A549 (cell line): Measurements from ENCODE around the gene C5orf24. TPM values are rescaled to one million over a fixed set of nuclear protein-coding genes. Genes with fewer than 3 reads are reported as not detected.

Experiments used
- ATAC-seq, 2 experiments: fragments of 200-7000 bp in 1 of 2; fragments of >200 bp in 1 of 2; cut with Nextera tagmentation in 1 of 2; cut with Tn5 transposase in 1 of 2; 3 replicates each; pipeline versions ENCODE4 v1.8.0 to v1.9.1; 2018 to 2020; ENCODE audit warnings: mild to moderate bottlenecking in 1 of 2, moderate library complexity in 1 of 2
- CTCF ChIA-PET: fragments of 300-600 bp; sonication (Branson Sonifier 250); formaldehyde crosslinking; extraction: SDS; loops from one replicate; lab custom pipeline; 2021; ENCODE audit warnings: antibody characterized with exemption, inconsistent platforms; lab: Yijun Ruan, JAX
- POLR2A ChIA-PET: fragments of 350-600 bp; formaldehyde crosslinking; extraction: SDS; loops from one replicate; lab custom pipeline; 2021; ENCODE audit warnings: antibody characterized with exemption, inconsistent platforms; lab: Yijun Ruan, JAX
- DNase-seq, 2 experiments: peaks; one replicate each; pipeline versions ENCODE4 v3.0.0 to v3.0.0-alpha.2; 2011 to 2016; ENCODE audit warnings: low read depth in 1 of 2, low spot score in 1 of 2
- FAIRE-seq: peaks from 2 replicates; lab custom pipeline; 2011; peaks lifted over from hg19 to GRCh38; lab: Jason Lieb, UNC
- H3K27ac ChIP-seq, 2 experiments: fragments of >200 bp; sonication (Bioruptor Twin); formaldehyde crosslinking; 3 replicates each; pipeline ENCODE4 v1.5.1; 2016 to 2017
- H3K4me1 ChIP-seq: fragments of >200 bp; sonication (Bioruptor Twin); formaldehyde crosslinking; 3 replicates; pipeline ENCODE4 v1.6.1; 2016
- H3K4me2 ChIP-seq: fragments of >200 bp; sonication (Bioruptor Twin); formaldehyde crosslinking; 3 replicates; pipeline ENCODE4 v1.6.1; 2016
- H3K4me3 ChIP-seq: fragments of >200 bp; sonication (Bioruptor Twin); formaldehyde crosslinking; 3 replicates; pipeline ENCODE4 v1.5.1; 2016
- H3K9me3 ChIP-seq: fragments of >200 bp; sonication (Bioruptor Twin); formaldehyde crosslinking; 3 replicates; pipeline ENCODE4 v1.6.1; 2016
- BHLHE40 ChIP-seq: IDR thresholded peaks from 2 replicates; pipeline ENCODE4 v1.6.1; 2012; ENCODE audit warnings: low read depth, low read length, inconsistent platforms
- CBX8 ChIP-seq: fragments of 200-600 bp; sonication (generic); IDR thresholded peaks from 2 replicates; pipeline ENCODE4 v1.6.1; 2016
- CHD4 ChIP-seq: fragments of 200-600 bp; sonication (generic); IDR thresholded peaks from 2 replicates; pipeline ENCODE4 v1.6.1; 2016; ENCODE audit warnings: antibody characterized with exemption, mild to moderate bottlenecking, borderline replicate concordance
- EHF ChIP-seq: fragments of 250-450 bp; sonication (Bioruptor Pico); IDR thresholded peaks from 2 replicates; pipeline ENCODE4 v1.5.0; 2020; ENCODE audit warnings: mild to moderate bottlenecking
- GATA3 ChIP-seq: IDR thresholded peaks from 2 replicates; pipeline ENCODE4 v1.6.1; 2012; ENCODE audit warnings: borderline replicate concordance
- HDAC2 ChIP-seq: fragments of 200-600 bp; sonication (generic); IDR thresholded peaks from 2 replicates; pipeline ENCODE4 v1.6.1; 2016
- HES2 ChIP-seq: fragments of >200 bp; sonication (Bioruptor Twin); formaldehyde crosslinking; IDR thresholded peaks from 2 replicates; pipeline ENCODE4 v1.6.1; 2016
- HEYL ChIP-seq: fragments of 250-450 bp; sonication (Bioruptor Pico); IDR thresholded peaks from 2 replicates; pipeline ENCODE4 v1.8.0; 2021; ENCODE audit warnings: mild to moderate bottlenecking, moderate library complexity
- HOXB13 ChIP-seq: fragments of 250-450 bp; sonication (Bioruptor Pico); IDR thresholded peaks from 2 replicates; pipeline ENCODE4 v1.5.0; 2020; ENCODE audit warnings: low read depth, mild to moderate bottlenecking, moderate library complexity
- JUN ChIP-seq, 2 experiments: fragments of >200 bp; sonication (Bioruptor Twin); formaldehyde crosslinking; IDR thresholded peaks; 2 replicates in 1 of 2; 3 replicates in 1 of 2; pipeline ENCODE4 v1.6.1; 2016 to 2017
- JUNB ChIP-seq: fragments of >200 bp; sonication (Bioruptor Twin); formaldehyde crosslinking; IDR thresholded peaks from 2 replicates; pipeline ENCODE4 v1.6.1; 2016
- KDM1A ChIP-seq: fragments of 200-600 bp; sonication (generic); IDR thresholded peaks from 2 replicates; pipeline ENCODE4 v1.6.1; 2016; ENCODE audit warnings: low read depth, mild to moderate bottlenecking
- KDM5A ChIP-seq: fragments of 200-600 bp; sonication (generic); IDR thresholded peaks from 2 replicates; pipeline ENCODE4 v1.6.1; 2016; ENCODE audit warnings: antibody characterized with exemption, mild to moderate bottlenecking
- MAFK ChIP-seq: fragments of 450-650 bp; IDR thresholded peaks from 2 replicates; pipeline ENCODE4 v1.6.1; 2014; ENCODE audit not compliant: partially characterized antibody
- NFE2L2 ChIP-seq: fragments of 150-350 bp; conservative IDR thresholded peaks from 2 replicates; pipeline ENCODE4 v1.6.1; 2014; ENCODE audit warnings: low read length
- NPAS2 ChIP-seq: fragments of 250-450 bp; sonication (Bioruptor Pico); IDR thresholded peaks from 2 replicates; pipeline ENCODE4 v1.8.0; 2022; ENCODE audit warnings: mild to moderate bottlenecking, moderate library complexity, borderline replicate concordance
- PHF8 ChIP-seq: fragments of 200-600 bp; sonication (generic); IDR thresholded peaks from 2 replicates; pipeline ENCODE4 v1.6.1; 2016; ENCODE audit warnings: low read depth, mild to moderate bottlenecking, antibody characterized with exemption, moderate library complexity, borderline replicate concordance
- RAD21 ChIP-seq, 2 experiments: fragments of >200 bp in 1 of 2; sonication (Bioruptor Twin) in 1 of 2; formaldehyde crosslinking in 1 of 2; IDR thresholded peaks in 1 of 2; conservative IDR thresholded peaks in 1 of 2; 2 replicates in 1 of 2; 3 replicates in 1 of 2; pipeline ENCODE4 v1.6.1; 2012 to 2018; ENCODE audit warnings: inconsistent platforms in 1 of 2
- RARB ChIP-seq: fragments of 250-450 bp; sonication (Bioruptor Pico); IDR thresholded peaks from 2 replicates; pipeline ENCODE4 v1.8.0; 2021; ENCODE audit warnings: mild to moderate bottlenecking, moderate library complexity
- RFX5 ChIP-seq: fragments of 450-650 bp; IDR thresholded peaks from 2 replicates; pipeline ENCODE4 v1.7.1; 2014; ENCODE audit warnings: antibody characterized with exemption, mild to moderate bottlenecking, moderate library complexity
- RNF2 ChIP-seq: fragments of 200-600 bp; sonication (generic); IDR thresholded peaks from 2 replicates; pipeline ENCODE4 v1.6.1; 2016; ENCODE audit warnings: low read depth, mild to moderate bottlenecking, antibody characterized with exemption, moderate library complexity, borderline replicate concordance
- SREBF2 ChIP-seq: fragments of 450-650 bp; IDR thresholded peaks from 2 replicates; pipeline ENCODE4 v1.6.1; 2014; ENCODE audit warnings: mild to moderate bottlenecking, moderate library complexity
- TFCP2L1 ChIP-seq: fragments of 250-450 bp; sonication (Bioruptor Pico); IDR thresholded peaks from 2 replicates; pipeline ENCODE4 v1.5.0; 2021; ENCODE audit warnings: mild to moderate bottlenecking
- ZFP36 ChIP-seq: fragments of 450-650 bp; IDR thresholded peaks from 2 replicates; pipeline ENCODE4 v1.6.1; 2014; ENCODE audit warnings: borderline replicate concordance; ENCODE audit not compliant: partially characterized antibody
- ZSCAN20 ChIP-seq: fragments of 250-450 bp; sonication (Bioruptor Pico); IDR thresholded peaks from 2 replicates; pipeline ENCODE4 v1.8.0; 2022; ENCODE audit warnings: mild to moderate bottlenecking, moderate library complexity
- WGBS: methylation state at CpG from one replicate; pipeline ENCODE4 v1.1.6; 2017; ENCODE audit errors: missing lambda C conversion rate; 5-methylcytosine and 5-hydroxymethylcytosine counted together
- polyA plus RNA-seq, 4 experiments: library from polyadenylated mRNA; depleted of rRNA in 3 of 4; stranded (reverse); fragments of >200 nt; fragmentation: RNase III in 1 of 4; extraction: RNeasy Plus Mini Kit Qiagen cat#74134 plus additional on column Dnase treatment in 1 of 4; gene quantifications; 2 replicates in 3 of 4; 3 replicates in 1 of 4; pipeline ENCODE4 v1.2.3, GENCODE V29; 2011 to 2017
- TF ChIP-seq, protein P1 (sequence below): IDR thresholded peaks from 2 replicates; pipeline ENCODE4 v1.6.1; 2012; ENCODE audit warnings: low read depth, borderline replicate concordance
- TF ChIP-seq, protein P2 (sequence below): fragments of 200-600 bp; sonication (generic); IDR thresholded peaks from 2 replicates; pipeline ENCODE4 v1.6.1; 2016; ENCODE audit warnings: antibody characterized with exemption, mild to moderate bottlenecking, moderate library complexity

C5orf24 gene
- polyA plus RNA-seq, 2 of the 4 experiments (the other 2 are of a cell fraction): 27.0 to 53.7 TPM

GRCh38 chr5:134874831-134875655, 29.3 kb downstream of the C5orf24 start (continued):
- no peak for TF ChIP-seq RAD21 (conservative IDR thresholded peaks at IDR 0.05 in 1 of 2, IDR thresholded peaks at IDR 0.05 in 1 of 2)
- no peak for TF ChIP-seq JUNB

DNA sequence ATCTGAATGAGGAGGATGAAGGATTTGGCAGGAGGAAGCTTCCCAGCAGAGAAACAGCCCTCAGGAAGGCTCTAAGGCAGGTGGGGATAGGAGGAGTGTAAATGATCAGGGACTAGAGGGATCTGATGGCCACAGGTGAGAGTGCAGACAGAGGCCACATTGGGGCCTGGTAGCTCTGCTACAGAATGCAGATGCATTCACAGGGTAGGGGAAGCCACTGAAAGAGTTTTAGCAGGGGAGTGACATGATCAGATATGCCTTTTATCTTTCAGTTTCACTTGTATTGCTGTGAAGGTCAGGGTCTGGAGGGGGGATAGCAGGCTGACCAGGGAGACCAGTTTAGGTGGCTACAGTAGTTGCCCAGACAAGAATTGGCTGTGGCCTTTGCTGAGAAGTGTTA, 31.4 kb downstream of the C5orf24 start:
- FAIRE-seq (no peak), DNase-seq (no peak), ATAC-seq (no peak)
- TF ChIP-seq TFCP2L1 (CRISPR knock-in tag): no peak
- no peak for TF ChIP-seq CBX8
- TF ChIP-seq PHF8: no peak
- TF ChIP-seq MAFK: no peak
- no peak for TF ChIP-seq HES2
- no peak for TF ChIP-seq ZFP36
- no peak for TF ChIP-seq NFE2L2
- no peak for TF ChIP-seq GATA3
- no peak for TF ChIP-seq HOXB13 (CRISPR knock-in tag)
- no peak for TF ChIP-seq KDM1A
- no peak for TF ChIP-seq KDM5A
- TF ChIP-seq NPAS2 (CRISPR knock-in tag): no peak
- no peak for TF ChIP-seq HEYL (CRISPR knock-in tag)
- no peak for TF ChIP-seq RARB (CRISPR knock-in tag)
- TF ChIP-seq, protein P1, sequence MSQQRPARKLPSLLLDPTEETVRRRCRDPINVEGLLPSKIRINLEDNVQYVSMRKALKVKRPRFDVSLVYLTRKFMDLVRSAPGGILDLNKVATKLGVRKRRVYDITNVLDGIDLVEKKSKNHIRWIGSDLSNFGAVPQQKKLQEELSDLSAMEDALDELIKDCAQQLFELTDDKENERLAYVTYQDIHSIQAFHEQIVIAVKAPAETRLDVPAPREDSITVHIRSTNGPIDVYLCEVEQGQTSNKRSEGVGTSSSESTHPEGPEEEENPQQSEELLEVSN: no peak
- no peak for TF ChIP-seq RNF2
- no peak for TF ChIP-seq SREBF2
- H3K4me2 ChIP-seq: no peak overlapping the region
- ChIA-PET POLR2A (interaction anchor here (0.6 to 1.5 kb wide), 2 partner anchors 32 to 41 kb away, joined by 4 to 7 read pairs; partner anchors contain the start of gene C5orf24), CTCF (interaction anchor here (0.9 to 1.1 kb wide), 3 partner anchors 9 to 119 kb away, joined by 3 to 4 read pairs (median 3); partner anchors contain the start of gene PCBD2)
- H3K4me1 ChIP-seq: peaks cover 10% of the 10 kb centered on the region; the same call in 2 of the 3 replicates
- H3K9me3 ChIP-seq: no peaks in the 10 kb centered on the region
- no peak overlapping the region for H3K4me3 ChIP-seq
- H3K27ac ChIP-seq: no peak overlapping the region

DNA sequence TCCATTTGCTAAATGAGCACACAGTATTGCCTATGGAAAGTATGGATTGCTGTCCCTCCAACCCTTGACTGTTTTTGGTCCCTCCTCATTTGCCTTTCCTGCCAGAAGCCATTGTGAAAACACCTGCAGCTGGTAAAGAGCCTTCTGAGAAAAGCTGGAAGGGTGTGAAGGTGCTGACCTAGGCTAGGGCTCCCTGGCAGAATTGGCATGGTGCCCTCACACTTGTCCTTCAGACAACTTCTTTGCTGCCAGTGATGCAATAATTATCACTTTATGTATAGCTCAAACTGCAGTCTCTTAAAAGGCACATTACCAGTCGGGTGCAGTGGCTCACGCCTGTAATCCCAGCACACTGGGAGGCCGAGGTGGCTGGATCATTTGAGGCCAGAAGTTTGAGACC, 32.6 kb downstream of the C5orf24 start:
- no peak overlapping the region for H3K4me2 ChIP-seq
- no peak overlapping the region for H3K4me3 ChIP-seq
- no peak overlapping the region for H3K27ac ChIP-seq
- no peak for FAIRE-seq
- ChIA-PET CTCF (interaction anchor here (1.2 to 3.2 kb wide), 2 partner anchors 18 to 26 kb away, joined by 3 to 13 read pairs; partner anchors contain the start of gene PCBD2), POLR2A (no interaction called here)
- WGBS: 89% methylated on average over 3 of the region's 3 CpGs
- DNase-seq: no peak
- H3K9me3 ChIP-seq: no peaks in the 10 kb centered on the region
- H3K4me1 ChIP-seq: peaks cover 10% of the 10 kb centered on the region; the same call in 2 of the 3 replicates
- no peak for TF ChIP-seq NFE2L2
- no peak for TF ChIP-seq RAD21 (conservative IDR thresholded peaks at IDR 0.05 in 1 of 2, IDR thresholded peaks at IDR 0.05 in 1 of 2)
- no peak for TF ChIP-seq ZSCAN20 (CRISPR knock-in tag)
- no peak for TF ChIP-seq HDAC2
- TF ChIP-seq, protein P2, sequence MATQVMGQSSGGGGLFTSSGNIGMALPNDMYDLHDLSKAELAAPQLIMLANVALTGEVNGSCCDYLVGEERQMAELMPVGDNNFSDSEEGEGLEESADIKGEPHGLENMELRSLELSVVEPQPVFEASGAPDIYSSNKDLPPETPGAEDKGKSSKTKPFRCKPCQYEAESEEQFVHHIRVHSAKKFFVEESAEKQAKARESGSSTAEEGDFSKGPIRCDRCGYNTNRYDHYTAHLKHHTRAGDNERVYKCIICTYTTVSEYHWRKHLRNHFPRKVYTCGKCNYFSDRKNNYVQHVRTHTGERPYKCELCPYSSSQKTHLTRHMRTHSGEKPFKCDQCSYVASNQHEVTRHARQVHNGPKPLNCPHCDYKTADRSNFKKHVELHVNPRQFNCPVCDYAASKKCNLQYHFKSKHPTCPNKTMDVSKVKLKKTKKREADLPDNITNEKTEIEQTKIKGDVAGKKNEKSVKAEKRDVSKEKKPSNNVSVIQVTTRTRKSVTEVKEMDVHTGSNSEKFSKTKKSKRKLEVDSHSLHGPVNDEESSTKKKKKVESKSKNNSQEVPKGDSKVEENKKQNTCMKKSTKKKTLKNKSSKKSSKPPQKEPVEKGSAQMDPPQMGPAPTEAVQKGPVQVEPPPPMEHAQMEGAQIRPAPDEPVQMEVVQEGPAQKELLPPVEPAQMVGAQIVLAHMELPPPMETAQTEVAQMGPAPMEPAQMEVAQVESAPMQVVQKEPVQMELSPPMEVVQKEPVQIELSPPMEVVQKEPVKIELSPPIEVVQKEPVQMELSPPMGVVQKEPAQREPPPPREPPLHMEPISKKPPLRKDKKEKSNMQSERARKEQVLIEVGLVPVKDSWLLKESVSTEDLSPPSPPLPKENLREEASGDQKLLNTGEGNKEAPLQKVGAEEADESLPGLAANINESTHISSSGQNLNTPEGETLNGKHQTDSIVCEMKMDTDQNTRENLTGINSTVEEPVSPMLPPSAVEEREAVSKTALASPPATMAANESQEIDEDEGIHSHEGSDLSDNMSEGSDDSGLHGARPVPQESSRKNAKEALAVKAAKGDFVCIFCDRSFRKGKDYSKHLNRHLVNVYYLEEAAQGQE: no peak
- no peak for TF ChIP-seq JUN (IDR thresholded peaks at IDR 0.05)
- TF ChIP-seq CHD4: no peak
- TF ChIP-seq TFCP2L1 (CRISPR knock-in tag): no peak
- no peak for TF ChIP-seq BHLHE40
- TF ChIP-seq RFX5: no peak
- no peak for TF ChIP-seq EHF (CRISPR knock-in tag)
- no peak for ATAC-seq
